Gastroesophageal sphincter (tissue), 4 donors: ENCODE measurements around the gene FBRSL1. TPM values are rescaled to one million over a fixed set of nuclear protein-coding genes. Genes with fewer than 3 reads are reported as not detected.

Source experiments
- ATAC-seq: fragments of 150-250 bp; one replicate; pipeline ENCODE4 v1.9.1; 2016; ENCODE audit warnings: mild to moderate bottlenecking, moderate library complexity
- H3K27ac ChIP-seq, 4 donors: fragments of 200-600 bp; sonication (generic) in 3 of 4; 1 replicate in 3 of 4; 2 replicates in 1 of 4; pipeline ENCODE4 v1.5.1; 2016 to 2019
- H3K27me3 ChIP-seq: fragments of 200-600 bp; sonication (generic); one replicate; pipeline ENCODE4 v1.5.1; 2019
- H3K36me3 ChIP-seq, 2 donors: fragments of 200-600 bp; sonication (generic); one replicate each; pipeline ENCODE4 v1.5.1; 2019; ENCODE audit warnings: control low read depth in 1 of 2
- H3K4me1 ChIP-seq, 3 donors: fragments of 200-600 bp; sonication (generic); 1 replicate in 2 of 3; 2 replicates in 1 of 3; pipeline ENCODE4 v1.5.1; 2016 to 2019; ENCODE audit warnings: control low read depth in 2 of 3
- H3K4me3 ChIP-seq, 2 donors: fragments of 200-600 bp; sonication (generic); one replicate each; pipeline ENCODE4 v1.5.1; 2019; ENCODE audit warnings: mild to moderate bottlenecking in 1 of 2, moderate library complexity in 1 of 2
- H3K9me3 ChIP-seq, 3 donors: fragments of 200-600 bp; sonication (generic); one replicate each; pipeline ENCODE4 v1.5.1; 2017 to 2019; ENCODE audit warnings: control low read depth in 2 of 3
- EP300 ChIP-seq: sonication (generic); formaldehyde crosslinking; IDR thresholded peaks from one replicate; pipeline ENCODE4 v1.6.1; 2017; ENCODE audit warnings: antibody characterized with exemption, mild to moderate bottlenecking
- POLR2A ChIP-seq, 2 donors: fragments of 450-650 bp; IDR thresholded peaks; one replicate each; pipeline ENCODE4 v1.6.1; 2017; ENCODE audit warnings: antibody characterized with exemption in 2 of 2, mild to moderate bottlenecking in 2 of 2, moderate library complexity in 1 of 2
- POLR2AphosphoS5 ChIP-seq: sonication (generic); formaldehyde crosslinking; IDR thresholded peaks from one replicate; pipeline ENCODE4 v1.6.1; 2017; ENCODE audit warnings: antibody characterized with exemption
- WGBS, 2 donors: methylation state at CpG; one replicate each; pipeline ENCODE4 v1.1.5; 2018; ENCODE audit warnings: low coverage in 1 of 2; 5-methylcytosine and 5-hydroxymethylcytosine counted together
- total RNA-seq, 4 donors: library from RNA; depleted of rRNA; stranded (reverse); fragments of >200 nt; gene quantifications; one replicate each; pipeline ENCODE4 v1.1.0, GENCODE V29; 2016
- TF ChIP-seq, protein P1 (sequence below), 4 experiments: fragments of 200-600 bp in 2 of 4; fragments of 450-650 bp in 2 of 4; sonication (generic) in 1 of 4; IDR thresholded peaks; one replicate each; pipeline ENCODE4 v1.5.1; 2017 to 2019; ENCODE audit warnings: antibody characterized with exemption in 4 of 4, mild to moderate bottlenecking in 2 of 4, moderate library complexity in 2 of 4

The FBRSL1 gene
- total RNA-seq, 4 donors from 2014 or later, result 8.5 to 24.7 (median 15.5) TPM

DNA sequence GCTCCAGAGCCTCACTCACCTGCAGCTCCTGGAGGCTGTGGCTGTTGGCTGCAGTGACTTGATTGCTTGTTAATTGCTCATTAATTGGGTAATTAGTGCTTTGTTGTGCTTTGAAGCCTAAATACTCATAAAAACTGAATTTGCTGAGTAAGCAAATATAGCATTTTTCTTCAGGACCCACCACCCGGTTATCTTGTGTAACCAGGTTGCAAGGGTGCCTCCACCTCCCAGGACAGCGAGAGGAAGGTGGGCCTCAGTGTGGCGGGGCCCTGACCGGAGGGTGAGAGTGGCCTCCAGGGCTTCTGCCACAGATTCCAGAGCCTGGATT is 48.7 kb downstream of the FBRSL1 start:
- no peak overlapping the region for H3K27ac ChIP-seq
- H3K27me3 ChIP-seq, result no peaks in the 10 kb centered on the region
- H3K4me1 ChIP-seq, result no peaks in the 10 kb centered on the region
- ATAC-seq, result no peak
- no peak overlapping the region for H3K4me3 ChIP-seq
- WGBS, 2 donors, result 93% methylated on average over 4 of the region's 4 CpGs; no CpG with 5 or more reads in 1 of the 2 donors
- TF ChIP-seq POLR2AphosphoS5 (no peak), POLR2A (IDR thresholded peaks at IDR 0.05) (no peak), EP300 (no peak)
- TF ChIP-seq, protein P1, sequence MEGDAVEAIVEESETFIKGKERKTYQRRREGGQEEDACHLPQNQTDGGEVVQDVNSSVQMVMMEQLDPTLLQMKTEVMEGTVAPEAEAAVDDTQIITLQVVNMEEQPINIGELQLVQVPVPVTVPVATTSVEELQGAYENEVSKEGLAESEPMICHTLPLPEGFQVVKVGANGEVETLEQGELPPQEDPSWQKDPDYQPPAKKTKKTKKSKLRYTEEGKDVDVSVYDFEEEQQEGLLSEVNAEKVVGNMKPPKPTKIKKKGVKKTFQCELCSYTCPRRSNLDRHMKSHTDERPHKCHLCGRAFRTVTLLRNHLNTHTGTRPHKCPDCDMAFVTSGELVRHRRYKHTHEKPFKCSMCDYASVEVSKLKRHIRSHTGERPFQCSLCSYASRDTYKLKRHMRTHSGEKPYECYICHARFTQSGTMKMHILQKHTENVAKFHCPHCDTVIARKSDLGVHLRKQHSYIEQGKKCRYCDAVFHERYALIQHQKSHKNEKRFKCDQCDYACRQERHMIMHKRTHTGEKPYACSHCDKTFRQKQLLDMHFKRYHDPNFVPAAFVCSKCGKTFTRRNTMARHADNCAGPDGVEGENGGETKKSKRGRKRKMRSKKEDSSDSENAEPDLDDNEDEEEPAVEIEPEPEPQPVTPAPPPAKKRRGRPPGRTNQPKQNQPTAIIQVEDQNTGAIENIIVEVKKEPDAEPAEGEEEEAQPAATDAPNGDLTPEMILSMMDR (IDR thresholded peaks at IDR 0.05), result no peak
- H3K36me3 ChIP-seq, result peaks cover 0 to 39% of the 10 kb centered on the region in 2 donors
- no peaks in the 10 kb centered on the region for H3K9me3 ChIP-seq

DNA sequence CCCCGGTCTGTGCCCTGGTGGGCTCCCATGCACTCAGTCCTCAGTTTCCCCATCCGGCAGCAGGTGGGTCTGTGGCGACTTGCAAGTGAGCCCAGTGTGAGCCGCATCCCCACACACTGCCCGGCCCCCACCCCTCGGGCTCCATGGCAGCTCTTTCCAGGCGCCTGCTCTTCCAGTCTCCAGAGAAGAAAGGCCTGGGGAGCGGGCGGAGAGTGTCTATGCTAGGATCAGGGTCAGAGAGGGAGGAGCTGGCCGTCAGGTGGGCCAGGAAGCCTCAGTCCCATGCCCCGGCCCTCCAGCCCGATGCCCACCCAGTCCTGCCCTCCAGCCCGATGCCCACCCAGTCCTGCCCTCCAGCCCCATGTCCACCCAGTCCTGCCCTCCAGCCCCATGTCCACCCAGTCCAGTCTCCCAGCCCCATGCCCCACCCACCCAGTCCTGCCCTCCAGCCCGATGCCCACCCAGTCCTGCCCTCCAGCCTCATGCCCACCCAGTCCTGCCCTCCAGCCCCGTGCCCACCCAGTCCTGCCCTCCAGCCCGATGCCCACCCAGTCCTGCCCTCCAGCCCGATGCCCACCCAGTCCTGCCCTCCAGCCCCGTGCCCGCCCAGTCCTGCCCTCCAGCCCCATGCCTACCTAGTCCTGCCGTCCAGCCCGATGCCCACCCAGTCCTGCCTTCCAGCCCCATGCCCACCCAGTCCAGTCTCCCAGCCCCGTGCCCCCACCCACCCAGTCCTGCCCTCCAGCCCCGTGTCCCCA is 49.2 kb downstream of the FBRSL1 start:
- WGBS, 2 donors, result 92 to 95% methylated on average over 4 of the region's 23 CpGs
- H3K4me3 ChIP-seq, result no peak overlapping the region
- H3K27ac ChIP-seq, result no peak overlapping the region
- no peaks in the 10 kb centered on the region for H3K9me3 ChIP-seq
- no peak for ATAC-seq
- H3K4me1 ChIP-seq, result no peaks in the 10 kb centered on the region
- no peak for TF ChIP-seq EP300
- TF ChIP-seq POLR2AphosphoS5, result no peak
- TF ChIP-seq, protein P1 (IDR thresholded peaks at IDR 0.05), result no peak
- TF ChIP-seq POLR2A (IDR thresholded peaks at IDR 0.05), result no peak
- no peaks in the 10 kb centered on the region for H3K27me3 ChIP-seq
- peaks cover 0 to 39% of the 10 kb centered on the region in 2 donors for H3K36me3 ChIP-seq

DNA sequence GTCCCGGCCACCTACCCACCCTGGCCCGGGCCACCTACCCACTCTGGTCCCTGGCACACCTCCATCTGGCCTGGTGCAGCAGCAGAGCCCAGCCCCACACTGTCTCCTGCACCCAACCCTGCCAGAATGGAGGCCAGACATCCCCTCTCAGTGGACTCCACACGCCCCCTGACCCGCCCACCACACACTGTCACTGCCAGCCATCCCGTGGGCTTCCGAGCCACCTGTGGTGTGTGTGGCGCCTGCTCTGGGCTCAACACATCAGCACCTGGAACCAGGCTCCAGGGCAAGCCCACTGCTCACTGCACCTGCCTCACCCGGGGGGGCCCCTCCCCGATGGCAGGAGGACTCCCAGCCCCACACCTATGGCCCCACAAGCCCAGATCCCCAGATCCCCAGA is 50.5 kb downstream of the FBRSL1 start:
- ATAC-seq, result no peak
- Histone ChIP-seq H3K27ac (no peak overlapping the region), H3K9me3 (no peaks in the 10 kb centered on the region), H3K36me3 (peaks cover 0 to 38% of the 10 kb centered on the region in 2 donors), H3K4me1 (no peaks in the 10 kb centered on the region), H3K4me3 (no peak overlapping the region), H3K27me3 (no peaks in the 10 kb centered on the region)
- WGBS, 2 donors, result no CpG with 5 or more reads among the region's 9 CpGs
- no peak for TF ChIP-seq POLR2A (IDR thresholded peaks at IDR 0.05)
- no peak for TF ChIP-seq POLR2AphosphoS5
- TF ChIP-seq, protein P1 (IDR thresholded peaks at IDR 0.05), result no peak
- no peak for TF ChIP-seq EP300

DNA sequence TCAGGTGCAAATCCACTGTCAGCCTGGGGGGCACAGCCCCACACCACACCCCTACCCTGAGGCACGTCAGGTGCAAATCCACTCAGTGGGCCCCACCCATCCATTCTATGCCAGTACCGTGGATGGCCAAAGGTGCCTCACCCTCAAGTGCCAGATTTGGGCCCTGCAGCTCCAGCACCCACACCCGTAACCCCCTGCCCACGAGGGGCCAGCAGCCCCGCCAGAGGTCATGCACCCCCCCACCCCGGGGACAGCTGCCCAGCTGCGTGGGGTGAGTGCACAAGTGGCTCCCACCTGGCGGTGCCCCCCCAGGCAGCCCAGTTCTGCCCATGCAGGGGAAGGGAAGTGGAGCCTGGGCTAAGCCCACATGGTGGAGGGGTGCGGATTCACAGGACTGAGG is 51.2 kb downstream of the FBRSL1 start:
- Histone ChIP-seq H3K27me3 (no peaks in the 10 kb centered on the region), H3K9me3 (no peaks in the 10 kb centered on the region), H3K36me3 (peaks cover 0 to 39% of the 10 kb centered on the region in 2 donors), H3K27ac (no peak overlapping the region), H3K4me1 (no peaks in the 10 kb centered on the region), H3K4me3 (no peak overlapping the region)
- no peak for ATAC-seq
- no CpG with 5 or more reads among the region's 9 CpGs for WGBS, 2 donors
- TF ChIP-seq POLR2A (IDR thresholded peaks at IDR 0.05) (no peak), EP300 (no peak), POLR2AphosphoS5 (no peak)
- TF ChIP-seq, protein P1 (IDR thresholded peaks at IDR 0.05), result no peak

DNA sequence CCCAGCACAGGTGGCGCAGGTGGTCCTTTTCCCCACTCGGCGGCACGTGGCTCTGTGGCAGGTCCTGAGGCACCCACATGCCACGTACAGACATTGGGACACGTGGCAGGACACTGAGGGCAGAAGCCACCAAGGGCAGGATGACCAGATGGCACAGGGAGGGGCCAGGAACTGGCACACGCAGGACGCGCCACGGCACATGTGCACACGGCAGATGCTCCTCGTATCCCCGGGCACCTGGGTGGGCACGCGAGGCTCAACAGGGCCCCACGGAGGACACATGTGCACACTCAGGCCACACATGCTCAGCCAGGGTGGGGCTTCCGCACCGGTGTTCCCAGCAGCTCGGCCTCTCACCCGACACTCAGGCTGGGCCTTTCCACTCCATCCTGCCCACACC is 52.0 kb downstream of the FBRSL1 start:
- peaks cover 0 to 39% of the 10 kb centered on the region in 2 donors for H3K36me3 ChIP-seq
- no peak for TF ChIP-seq POLR2AphosphoS5
- TF ChIP-seq, protein P1 (IDR thresholded peaks at IDR 0.05), result no peak
- no peak for TF ChIP-seq EP300
- no peaks in the 10 kb centered on the region for H3K4me1 ChIP-seq
- no peak overlapping the region for H3K27ac ChIP-seq
- no CpG with 5 or more reads among the region's 20 CpGs for WGBS, 2 donors
- no peak overlapping the region for H3K4me3 ChIP-seq
- no peak for ATAC-seq
- no peaks in the 10 kb centered on the region for H3K27me3 ChIP-seq
- no peaks in the 10 kb centered on the region for H3K9me3 ChIP-seq
